Kidney capillary endothelial cell (primary cell): Measurements from ENCODE around the gene UGT1A10.

Source experiments
- DNase-seq: peaks from one replicate; pipeline ENCODE4 v3.0.0-alpha.2; 2018; ENCODE audit warnings: low spot score

The UGT1A10 gene

GRCh38 chr2:233773854-233774253 is 137.6 kb downstream of the UGT1A10 start:
- DNase-seq, result no peak

- no peak for DNase-seq
Measured at GRCh38 chr2:233775414-233775813, 139.2 kb downstream of the UGT1A10 start.

GRCh38 chr2:233778030-233778429 is 141.8 kb downstream of the UGT1A10 start, which contains the start of gene MROH2A:
Gene MROH2A, plus strand, starts transcription at chr2:233778330. Its CDS starts 1,029 bp downstream, at chr2:233779359.
- no peak for DNase-seq

DNA sequence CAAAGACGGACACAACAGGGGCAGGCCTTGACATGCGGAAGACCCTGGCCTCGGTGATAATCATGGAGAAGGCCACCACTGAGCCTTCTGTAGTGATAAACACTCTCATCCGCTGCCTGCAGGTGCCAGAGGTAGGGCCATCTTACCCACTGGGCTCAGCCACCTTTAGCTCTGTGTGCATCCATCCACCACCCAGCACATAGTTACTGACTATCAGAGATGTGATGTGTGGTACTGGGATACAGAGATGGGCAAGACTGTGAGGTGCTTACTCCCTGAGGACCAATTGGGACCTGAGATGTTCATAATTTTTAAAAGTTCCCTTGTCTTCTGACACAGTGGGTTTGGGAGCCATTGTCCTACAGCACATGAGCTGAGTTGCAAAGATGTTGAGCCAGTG is 143.5 kb downstream of the UGT1A10 start:
- no peak for DNase-seq

GRCh38 chr2:233780771-233781170 is 144.5 kb downstream of the UGT1A10 start:
- DNase-seq, result no peak

DNA sequence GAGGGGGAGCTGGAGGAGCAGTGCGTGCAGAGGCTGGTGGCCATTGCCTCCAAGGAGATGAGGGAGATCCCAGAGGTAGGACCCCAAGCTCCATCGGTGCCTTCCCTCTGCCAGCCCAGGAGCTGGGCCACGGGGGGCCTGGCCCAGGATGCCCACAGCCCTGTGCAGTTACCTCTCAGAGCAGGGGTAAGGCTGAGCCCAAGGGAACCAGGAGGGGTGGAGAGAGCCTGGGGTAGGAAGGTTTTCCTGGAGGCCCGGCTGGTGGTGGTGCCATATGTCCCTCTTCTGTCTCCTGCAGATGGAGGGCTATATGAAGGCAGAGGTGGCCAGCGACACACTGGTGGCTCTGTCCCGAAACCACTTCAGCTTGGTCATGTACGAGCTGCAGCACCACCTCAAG is 153.3 kb downstream of the UGT1A10 start:
- no peak for DNase-seq

DNA sequence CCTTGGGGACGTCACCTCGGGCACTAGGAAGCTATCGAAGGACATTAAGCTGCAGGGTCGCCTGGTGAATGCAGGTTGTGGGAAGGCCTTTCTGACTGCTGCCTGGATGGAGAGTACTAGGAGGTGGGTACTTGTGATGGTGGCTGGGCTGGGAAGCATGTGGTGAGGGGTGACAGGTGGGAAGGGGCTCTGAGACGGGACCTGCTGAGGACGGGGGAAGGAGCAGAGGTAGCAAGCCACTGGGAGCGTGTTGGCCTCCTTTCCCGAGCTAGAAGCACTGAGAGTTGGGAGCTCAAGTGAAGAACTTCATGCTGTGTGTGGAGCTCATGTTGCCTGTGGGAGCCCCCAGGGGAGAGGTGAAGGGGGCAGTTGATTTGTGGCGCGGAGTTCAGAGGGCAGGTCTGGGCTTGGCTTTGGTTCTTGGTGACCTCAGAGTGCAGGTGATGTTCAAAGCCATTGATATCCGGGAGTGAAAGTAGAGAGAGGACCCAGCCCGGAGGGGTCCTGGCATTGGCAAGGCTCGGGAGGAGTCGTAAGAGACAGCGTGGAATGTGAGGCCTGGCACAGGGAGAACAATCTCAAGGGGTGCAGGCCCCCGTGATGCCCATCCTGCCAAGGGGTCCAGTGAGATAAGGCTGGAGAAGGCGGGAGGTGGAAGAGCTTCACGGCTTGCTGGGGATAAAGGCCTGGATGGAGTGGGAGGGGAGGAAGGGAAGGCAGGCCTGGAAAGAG is 155.1 kb downstream of the UGT1A10 start:
- DNase-seq, result no peak

DNA sequence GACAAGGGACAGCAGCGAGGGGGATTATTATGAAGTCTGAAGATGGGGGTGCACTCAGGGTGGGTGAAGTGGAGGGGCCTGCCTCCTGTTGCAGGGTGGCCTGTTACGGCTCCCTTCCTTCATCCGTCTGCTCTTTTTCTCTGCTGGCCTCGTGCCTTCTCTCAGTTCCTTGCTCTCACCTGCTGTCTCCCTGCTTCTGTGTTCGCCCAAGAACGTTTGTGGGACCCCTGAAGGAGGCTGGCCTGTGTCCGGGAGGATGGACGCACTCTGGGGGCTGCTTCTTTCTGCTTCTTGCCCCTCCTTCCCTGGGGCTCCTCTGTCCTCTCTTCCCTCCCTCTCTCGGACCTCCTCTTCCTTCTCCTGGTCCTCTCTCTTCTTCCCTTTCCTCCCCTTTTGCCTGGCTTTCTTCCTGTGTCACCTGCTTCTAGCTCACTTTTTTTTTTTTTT is 155.7 kb downstream of the UGT1A10 start:
- no peak for DNase-seq

- no peak for DNase-seq
Measured at GRCh38 chr2:233792720-233793119, 156.5 kb downstream of the UGT1A10 start.

GRCh38 chr2:233793465-233794127 is 157.3 kb downstream of the UGT1A10 start:
- DNase-seq, result no peak

GRCh38 chr2:233794128-233794658 is 157.9 kb downstream of the UGT1A10 start:
- no peak for DNase-seq

- DNase-seq, result no peak
Measured at GRCh38 chr2:233795735-233796171, 159.5 kb downstream of the UGT1A10 start.

GRCh38 chr2:233796254-233796653 is 160.0 kb downstream of the UGT1A10 start:
- no peak for DNase-seq

- no peak for DNase-seq
Measured at GRCh38 chr2:233798335-233799086, 162.3 kb downstream of the UGT1A10 start.

GRCh38 chr2:233799087-233799665 is 162.9 kb downstream of the UGT1A10 start:
- DNase-seq, result no peak

DNA sequence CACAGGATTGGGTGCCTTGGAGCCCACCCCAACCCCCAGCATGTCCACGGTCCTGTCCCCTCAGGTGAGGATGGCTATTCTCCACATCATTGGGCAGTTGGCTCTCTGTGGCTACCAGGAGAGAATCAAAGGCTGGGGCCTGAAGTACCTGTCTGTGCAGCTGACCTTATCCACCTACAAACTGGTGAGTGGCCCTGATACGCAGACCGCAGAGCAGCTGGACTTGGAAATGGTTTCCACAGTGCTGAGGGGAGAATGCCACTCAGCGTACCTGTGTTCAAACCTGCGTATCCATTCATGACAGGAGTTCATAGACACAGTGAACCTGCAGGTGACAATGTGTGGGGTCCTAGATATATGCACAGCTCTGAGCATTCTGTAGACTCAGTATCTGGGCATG is 163.5 kb downstream of the UGT1A10 start:
- DNase-seq, result no peak

DNA sequence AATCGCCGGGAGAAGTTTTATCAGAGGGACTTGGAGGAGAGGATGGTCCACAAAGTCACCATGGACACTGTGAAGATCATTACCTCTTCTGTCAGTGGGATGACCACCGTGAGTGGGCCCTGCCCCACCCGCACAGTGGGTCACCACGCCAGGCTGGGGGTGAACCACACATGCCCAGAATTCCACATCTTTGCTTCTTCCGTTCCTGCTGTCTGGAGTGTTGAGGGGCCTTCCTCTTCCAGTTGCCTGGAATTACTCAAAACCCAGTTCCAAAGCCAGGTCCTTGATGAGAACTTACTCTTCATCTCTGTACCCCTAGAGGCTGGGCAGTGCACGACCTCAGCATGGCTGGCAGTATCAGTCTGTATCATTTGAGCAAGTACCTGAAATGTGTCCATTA is 164.0 kb downstream of the UGT1A10 start:
- no peak for DNase-seq

GRCh38 chr2:233801357-233802131 is 165.3 kb downstream of the UGT1A10 start:
- no peak for DNase-seq

GRCh38 chr2:233802132-233802815 is 166.0 kb downstream of the UGT1A10 start:
- DNase-seq, result no peak

GRCh38 chr2:233803292-233803911 is 167.2 kb downstream of the UGT1A10 start:
- DNase-seq, result no peak
